HL-60/S4 treated with retinoic acid at 250 ng/mL for 4 days and 3 days (cell line): ENCODE data around the gene CDH4.

ENCODE experiments used
- in situ Hi-C: fragments of 300-500 bp; cut with MboI; formaldehyde crosslinking; loops from 2 replicates; pipeline ENCODE4 v1.7.0; 2022; ENCODE audit warnings: low sequenced_read_pairs

The CDH4 gene

DNA sequence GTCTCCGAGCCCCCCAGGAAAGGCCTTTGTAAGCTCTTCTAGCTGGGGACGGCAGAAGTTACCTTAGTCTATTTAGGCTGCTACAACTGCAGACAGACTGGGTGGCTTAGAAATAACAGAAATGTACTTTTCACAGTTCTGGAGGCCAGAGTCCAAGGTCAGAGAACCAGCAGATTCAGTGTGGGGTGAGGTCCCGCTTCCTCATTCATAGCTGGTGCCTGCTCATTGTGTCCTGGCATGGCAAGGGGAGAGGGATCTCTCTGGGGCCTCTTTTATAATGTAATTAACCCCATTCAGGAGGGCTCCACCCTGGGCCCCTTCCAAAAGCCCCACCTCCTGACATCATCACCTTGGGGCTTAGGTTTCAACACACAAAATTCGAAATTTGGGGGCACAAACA, 315.1 kb downstream of the CDH4 start:
- in situ Hi-C loops, result no loop called here

DNA sequence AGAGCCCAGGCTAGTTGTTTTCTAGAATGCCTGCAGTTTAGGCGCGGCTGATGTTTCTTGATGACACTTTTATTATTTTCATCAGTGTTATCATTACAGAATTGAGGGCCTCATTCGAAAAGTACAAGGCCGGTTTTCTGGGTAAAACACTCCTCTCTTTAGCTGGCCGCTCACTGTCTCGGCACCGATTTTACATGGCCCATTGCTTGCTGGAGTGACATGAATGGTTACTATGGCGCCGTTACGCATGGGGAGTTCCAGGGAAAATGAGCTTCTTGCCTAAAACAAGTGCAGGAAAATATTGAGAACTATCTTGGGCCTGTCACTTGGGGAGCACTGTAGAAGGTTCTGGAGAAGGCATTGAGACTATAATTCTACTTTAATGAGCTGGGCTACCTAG, 317.8 kb downstream of the CDH4 start:
- in situ Hi-C loops, result no loop called here

DNA sequence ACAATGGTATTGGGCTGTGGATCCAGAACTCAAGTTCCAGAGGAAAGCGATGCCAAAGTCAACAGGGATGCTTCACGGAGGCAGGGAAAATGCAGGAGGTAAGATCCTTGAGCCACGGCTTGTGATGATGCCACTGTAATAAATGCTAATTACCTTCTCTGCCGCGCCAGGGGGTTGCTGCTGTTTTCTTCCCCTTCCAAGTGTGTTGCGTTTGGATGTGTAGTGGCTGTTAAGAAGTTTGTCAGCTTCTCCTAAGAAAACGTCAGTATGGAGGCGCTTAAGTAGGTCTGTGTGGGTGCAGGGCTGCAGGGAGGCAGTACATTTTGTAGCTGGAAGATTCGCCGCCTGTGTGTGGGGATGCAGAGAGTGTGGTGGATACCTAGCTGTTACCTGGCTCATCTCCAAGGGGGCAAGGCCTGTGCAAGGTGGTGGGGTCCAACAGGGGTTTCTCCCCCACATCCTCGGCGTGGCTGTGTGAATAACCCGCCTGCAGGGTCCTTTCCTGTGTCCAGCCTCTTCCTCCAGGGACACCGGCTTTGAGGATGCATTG, 318.7 kb downstream of the CDH4 start:
- in situ Hi-C loops, result no loop called here

DNA sequence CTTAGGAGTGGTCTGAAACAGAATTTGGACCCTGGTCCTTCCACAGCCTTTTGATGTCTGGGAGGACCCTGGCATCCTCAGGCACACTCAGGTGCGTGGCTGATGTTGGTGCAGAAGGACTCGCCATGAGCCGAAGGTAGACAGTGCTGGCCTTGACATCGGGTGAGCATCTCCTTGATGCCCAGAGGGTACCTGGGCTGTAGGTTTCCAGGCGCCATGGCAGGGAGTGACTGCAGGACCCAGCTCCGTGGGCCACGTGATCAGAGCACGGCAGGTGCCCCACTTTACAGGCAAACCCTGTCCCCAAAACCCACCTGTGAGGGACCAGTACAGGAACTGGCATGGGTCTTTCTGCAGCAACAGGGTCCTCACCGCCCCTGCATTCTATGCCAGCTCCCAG, 319.2 kb downstream of the CDH4 start:
- in situ Hi-C loops, result no loop called here

DNA sequence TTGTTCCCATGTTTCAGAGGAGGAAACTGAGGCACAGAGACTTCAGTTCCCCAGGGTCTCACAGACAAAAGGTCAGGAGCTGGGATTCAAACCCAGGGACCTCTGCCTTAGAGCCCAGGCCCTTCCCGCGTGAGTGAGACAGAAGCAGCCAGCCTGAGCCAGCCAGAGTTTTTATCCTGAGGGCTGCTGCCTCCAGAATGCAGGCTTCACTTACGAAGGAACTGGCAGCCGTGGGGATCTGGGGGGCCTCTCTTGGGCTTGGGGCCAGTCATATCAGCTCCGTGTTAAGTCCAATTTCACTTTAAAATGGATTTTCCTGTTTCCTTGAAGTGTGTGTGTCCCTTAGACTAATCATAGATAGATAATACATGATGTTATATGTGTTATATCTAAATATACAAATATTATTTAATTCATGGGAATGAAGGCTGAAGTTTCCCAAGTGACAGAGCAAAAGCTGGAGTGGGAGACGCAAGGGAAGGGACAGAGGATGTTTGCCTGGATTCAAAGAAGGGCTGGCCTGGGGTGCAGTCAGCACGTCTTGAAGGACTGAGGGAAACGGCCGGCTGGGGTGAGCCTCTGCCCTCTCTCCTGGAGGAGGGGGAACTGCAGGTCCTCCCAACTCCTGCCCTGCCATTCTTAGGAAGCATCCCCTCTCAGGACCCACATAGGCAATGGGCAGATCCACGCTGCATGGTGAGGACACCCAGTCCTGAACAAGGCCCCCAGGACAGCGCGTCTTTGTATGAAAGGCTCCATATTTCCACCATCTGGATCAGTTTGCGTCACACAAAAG, 320.1 kb downstream of the CDH4 start:
- in situ Hi-C loops, result no loop called here

DNA sequence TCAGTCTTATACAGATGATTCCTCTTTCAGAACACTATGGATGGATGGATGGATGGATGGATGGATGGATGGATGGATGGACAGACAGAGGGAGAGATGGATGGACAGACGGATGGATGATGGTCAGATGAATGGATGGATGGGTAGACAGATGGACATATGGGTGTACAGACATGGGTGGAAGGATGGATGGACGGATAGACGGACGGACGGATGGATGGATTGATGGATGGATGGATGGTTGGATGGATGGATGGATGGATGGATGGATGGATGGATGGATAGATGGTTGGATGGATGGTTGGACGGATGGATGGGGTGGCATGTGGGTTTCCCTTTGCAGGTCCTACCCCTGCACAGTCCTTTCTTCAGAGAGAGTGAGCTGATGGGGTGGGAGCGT, 320.7 kb downstream of the CDH4 start:
- in situ Hi-C loops, result no loop called here

DNA sequence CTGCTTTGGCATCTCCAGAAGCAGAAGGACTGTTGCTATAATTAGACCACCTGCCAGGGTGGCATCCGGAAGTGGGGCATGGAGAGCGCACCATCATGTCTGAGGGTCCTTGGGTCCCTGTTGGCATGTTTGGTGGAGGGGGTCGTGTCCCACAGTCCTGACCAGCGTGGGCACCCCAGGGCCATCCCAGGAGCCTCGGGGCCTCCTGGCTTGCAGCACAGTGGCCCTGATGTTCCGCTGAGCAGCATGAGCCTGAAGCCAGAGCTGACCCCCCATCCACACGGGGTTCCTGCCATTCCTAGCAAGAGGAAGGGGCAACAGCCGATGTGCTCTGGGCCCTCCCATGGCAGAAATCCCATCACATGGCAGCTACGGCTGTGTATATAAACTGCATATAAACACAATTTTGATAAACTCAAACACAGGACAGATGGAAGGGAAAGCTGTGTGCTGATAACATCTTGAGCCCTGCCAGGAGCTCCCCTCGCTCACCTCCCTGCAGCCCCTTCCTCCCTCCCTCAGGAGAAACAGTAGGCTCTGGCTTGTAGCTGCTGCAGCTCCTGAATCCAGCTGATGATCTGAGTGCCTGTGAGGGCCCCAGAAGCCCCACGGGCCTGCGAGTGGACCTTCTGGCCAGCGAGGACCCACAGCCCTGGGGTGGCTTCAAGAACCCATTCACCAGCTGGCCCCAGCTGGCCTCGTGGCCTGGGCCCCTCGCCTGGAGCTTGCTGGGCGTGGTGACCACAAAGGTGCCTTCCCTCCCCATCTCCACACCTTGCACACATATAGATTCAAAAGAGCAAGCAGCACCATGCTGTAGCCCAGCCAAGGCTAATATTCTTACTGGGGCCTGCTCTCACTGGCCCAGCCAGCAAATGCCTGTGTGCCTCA, 321.6 kb downstream of the CDH4 start:
- in situ Hi-C loops, result no loop called here

DNA sequence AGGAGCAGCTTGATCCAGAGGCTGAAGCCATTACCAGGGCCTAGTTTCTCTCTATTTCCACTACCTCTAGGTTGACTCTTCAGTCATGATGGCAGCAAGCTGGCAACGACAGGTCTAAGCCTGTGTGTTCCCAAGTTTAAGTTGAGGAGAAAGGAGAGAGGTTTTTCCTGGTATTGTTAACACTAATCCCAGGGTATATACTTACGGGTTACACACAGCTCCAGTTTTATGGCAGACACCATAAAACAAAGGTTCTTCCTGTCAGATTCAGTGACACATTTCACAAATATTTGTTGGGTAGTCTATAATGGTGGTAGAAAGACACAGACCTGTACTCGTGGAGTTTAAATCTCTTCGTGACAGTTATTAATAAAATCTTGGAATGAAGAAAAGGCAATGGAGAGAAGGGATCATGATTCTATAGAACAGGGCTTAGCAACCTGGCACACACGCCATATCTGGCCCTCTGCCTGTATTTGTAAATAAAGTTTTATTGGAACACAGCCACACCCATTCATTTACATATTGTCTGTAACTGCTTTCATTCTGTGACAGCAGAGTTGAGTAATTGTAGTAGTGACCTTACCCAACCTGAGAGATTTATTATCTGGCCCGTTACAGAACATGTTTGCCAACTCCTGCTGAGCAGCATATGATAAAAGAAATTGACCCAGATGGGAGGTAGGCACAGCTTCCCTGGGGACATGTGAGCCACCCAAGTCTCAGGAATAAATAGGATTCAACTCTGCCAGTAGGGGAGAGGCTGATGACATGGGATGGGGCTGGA, 323.3 kb downstream of the CDH4 start:
- in situ Hi-C loops, result no loop called here

DNA sequence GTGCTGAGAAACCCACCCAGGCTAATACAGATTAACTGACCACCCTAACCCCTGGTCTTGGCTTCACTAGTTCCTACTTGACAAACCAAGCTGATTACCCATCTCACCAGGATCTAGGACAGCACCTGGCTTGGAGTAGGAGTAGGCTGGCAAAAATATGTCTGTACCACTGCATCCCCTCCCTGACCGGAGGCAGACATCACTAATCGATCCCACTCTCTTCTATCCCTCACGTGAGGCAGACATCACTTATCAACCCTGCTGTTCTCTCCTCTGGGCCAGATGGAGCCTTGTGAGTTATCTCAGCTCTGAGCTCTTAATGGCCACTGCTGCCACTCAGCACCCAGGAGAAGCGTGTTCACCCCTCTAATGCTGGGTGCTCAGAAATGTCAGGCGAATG, 324.3 kb downstream of the CDH4 start:
- in situ Hi-C loops, result no loop called here

DNA sequence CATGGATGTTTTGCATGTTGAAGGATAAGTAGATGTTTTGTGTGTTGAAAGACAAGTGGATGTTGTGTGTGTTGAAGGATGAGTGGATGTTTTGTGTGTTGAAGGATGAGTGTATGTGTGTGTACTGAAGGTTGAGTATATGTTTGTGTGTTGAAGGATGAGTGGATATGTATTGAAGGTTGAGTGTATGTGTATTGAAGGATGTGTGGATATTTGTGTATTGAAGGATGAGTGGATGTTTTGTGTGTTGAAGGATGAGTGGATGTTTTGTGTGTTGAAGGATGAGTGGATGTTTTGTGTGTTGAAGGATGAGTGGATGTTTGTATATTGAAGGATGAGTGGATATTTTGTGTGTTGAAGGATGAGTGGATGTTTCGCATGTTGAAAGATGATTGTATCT, 325.0 kb downstream of the CDH4 start:
- in situ Hi-C loops, result no loop called here

DNA sequence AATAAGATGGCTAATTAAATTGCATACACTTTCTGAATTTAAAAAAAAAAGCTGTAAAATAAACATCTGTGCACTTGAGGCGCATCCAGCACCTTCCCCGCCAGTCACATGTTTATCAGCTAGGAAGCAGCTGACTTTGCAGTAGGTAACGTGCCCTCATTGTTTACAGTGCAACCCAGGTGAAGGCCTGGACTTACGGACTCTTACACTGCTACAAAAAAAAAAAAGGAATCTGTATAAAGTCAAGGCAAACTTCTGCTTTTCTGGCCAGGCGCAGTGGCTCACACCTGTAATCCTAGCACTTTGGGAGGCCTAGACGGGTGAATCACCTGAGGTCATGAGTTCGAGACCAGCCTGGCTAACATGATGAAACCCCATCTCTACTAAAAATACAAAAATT, 327.8 kb downstream of the CDH4 start:
- in situ Hi-C loops, result no loop called here

DNA sequence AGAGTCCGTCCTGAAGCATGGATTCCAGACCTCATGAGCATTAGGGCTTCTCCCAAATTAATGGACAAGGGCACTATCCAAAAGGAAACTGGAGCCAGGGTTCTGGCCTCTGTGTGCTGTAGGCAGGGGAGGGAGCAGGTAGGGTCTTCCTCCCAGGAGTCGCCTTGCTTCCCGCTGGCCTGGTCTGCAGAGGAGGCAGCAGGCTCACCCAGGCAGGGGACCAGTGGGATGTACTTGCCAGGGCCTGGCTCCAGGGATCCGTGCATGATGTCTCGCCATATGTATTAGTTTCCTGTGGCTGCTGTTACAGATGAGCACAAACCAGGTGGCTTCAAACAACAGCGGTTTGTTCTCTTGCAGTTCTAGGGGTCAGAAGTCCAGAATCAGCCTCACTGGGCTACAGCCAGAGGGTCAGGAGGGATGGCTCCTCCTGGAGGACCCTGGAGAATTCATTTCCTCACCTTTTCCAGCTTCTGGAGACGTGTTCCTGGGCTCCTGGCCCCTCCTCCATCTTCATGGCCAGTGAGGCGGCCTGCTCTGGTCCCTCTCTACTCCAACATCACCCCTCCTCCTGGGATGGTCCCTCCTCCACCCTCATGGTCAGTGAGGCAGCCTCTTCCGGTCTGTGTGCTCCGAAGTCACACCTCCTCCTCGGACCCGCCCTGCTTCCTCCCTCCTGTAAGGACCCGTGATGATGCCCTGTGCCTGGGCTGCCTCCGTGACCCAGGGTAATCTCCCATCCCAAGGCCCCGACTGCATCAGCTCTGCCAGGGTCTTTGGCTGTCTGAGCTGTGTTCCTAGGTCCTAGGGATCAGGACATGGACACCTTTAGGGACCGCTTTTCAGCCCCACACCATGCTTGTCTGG, 329.1 kb downstream of the CDH4 start:
- in situ Hi-C loops, result no loop called here

DNA sequence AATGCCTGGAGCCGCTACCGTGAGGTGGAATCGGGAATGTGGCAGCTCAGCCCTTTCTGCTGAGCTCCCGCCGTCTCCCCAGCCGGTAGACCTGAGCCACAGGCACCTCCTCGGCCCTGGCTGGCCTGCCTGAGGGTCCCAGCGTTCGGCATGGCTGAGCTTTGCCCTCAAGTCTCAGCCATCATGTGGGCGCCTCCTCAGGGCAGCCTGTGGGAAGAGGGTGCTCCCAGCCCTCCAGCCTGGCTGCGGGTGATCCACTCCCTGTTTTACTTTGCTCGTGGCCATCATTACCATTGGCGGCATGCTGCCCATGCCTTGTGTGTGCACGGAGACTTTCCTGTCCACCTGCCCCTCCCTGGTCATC, 329.7 kb downstream of the CDH4 start:
- in situ Hi-C loops, result no loop called here

DNA sequence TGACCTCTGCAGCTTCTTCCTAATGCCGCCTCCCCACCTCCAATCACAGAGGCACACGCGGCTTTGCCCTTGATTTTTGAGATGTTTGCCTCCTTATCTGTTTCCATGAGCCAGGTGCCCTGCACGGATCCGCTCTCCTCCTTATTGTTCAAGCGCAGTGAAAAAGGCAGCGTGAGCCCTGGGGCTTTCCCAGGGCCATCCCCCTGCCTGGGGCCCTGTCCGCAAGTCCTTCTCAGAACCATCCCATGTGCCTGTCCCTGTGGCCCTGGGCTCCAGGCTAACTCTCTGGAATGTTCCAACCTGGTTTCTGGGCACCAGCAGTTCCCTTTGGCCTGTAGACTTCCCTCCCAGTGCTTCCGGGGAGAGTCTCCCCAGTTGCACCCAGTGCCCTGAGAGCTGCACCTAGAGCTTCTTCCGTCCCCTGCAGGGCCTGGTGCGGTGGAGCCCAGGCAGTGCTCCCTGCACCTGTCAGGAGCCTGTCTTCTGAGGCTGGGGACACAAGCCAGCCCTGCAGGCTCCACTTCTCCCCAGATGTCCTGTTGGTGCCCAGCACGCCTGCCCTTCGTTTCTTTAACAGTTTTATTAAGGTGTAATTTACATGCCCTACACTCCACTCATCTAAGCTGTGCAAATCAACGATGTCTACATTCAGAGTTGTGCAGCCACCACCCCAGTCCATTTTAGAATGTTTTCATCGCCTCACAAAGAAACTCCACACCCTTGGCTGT, 330.3 kb downstream of the CDH4 start:
- in situ Hi-C loops, result no loop called here

DNA sequence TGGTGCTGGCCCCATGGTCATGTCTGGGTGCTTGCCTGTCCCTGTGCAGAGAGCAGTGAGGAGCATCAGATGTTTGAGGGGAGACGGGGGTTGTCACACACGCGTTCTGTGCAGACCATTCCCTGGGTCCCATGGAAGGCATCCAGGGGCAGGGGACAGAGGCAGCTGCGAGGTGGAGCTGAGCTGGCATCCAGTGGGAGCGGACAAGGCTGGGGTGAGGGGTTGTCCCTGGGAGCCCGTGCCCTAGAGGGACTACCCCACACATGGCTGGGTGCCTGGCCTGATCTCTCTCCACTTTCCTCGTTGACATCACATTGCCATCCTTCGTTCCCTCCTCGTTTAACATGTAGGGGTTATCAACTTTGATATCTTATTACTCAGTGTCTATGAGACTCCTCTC, 331.3 kb downstream of the CDH4 start:
- in situ Hi-C loops, result no loop called here

DNA sequence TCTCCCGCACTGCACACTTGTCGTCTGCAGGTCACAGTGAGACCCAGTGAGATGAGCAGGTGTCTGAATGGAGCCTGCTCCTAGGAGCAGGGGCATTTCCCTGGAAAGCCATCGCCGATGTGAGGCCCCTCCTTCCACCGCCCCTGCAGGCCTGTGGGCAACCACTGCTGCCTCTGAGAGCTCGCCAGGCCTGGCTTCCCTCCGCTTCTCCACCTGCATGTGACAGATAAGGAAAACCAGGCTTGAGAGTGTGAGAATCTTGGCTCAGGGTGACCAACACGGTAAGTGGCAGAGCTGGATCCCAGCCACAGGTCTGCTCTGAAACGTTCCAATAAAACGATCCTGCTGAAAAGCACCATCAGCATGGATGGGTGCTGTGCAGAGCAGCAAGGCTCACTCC, 332.8 kb downstream of the CDH4 start:
- in situ Hi-C loops, result no loop called here

DNA sequence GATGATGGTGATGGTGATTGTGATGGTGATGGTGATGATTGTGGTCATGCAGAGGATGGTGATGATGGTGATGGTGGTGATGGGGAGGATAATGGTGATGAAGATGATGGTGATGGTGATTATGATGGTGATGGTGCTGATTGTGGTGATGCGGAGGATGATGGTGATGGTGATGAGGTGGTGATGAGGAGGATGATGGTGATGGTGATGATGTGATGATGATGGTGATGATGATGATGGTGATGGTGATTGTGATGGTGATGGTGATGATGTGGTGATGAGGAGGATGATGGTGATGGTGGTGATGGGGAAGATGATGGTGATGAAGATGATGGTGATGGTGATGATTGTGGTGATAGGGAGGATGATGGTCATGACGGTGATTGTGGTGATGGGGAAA, 333.7 kb downstream of the CDH4 start:
- in situ Hi-C loops, result no loop called here

DNA sequence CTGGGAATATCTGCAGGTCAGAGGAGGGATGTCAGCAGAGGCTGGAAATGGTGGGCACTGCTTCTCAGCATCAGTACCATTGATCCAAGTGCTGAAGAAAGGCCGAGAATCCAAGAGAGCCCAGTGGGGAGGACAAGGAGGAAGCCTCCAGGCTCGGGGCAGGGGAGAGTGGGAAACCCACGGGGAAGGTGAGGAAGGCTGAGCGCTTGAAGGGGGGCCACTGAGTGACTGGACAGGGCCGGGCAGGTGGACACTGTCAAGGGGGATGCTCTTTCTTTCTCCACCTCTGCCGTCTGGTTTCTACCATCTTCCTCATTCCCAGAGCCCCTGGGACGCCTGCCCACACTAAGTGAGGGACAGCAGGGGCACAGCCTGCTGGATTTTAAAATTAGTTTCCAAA, 335.0 kb downstream of the CDH4 start:
- in situ Hi-C loops, result no loop called here

DNA sequence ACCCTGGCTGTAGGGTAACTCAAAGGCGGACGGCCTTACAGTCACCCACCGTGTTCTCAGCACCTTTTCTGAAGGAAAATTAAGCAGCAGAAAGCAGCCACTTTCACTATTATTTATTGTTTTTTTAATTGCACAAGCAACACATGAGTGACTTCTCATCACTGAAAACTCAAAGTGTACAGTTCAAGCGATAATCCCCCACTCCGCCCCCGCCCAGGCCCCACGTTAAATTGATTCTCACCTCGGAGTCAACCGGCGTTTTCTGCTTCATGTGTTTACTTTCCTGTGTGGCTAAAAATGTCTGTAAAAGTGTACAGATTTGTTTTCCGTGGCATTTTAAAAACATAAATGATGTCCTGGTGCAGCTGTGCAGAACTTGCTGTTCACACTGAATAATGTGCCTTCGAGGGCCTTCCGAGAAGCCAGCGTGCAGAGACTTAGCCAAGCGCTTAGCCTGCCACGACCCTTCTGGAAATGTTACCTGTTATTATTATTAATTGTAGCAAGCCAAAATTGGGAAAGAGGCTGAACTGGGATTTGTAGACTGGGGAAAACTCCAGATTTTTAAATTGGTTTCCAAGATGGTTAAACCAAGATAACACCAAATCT, 335.7 kb downstream of the CDH4 start:
- in situ Hi-C loops, result no loop called here
